Neural progenitor cell (in vitro differentiated cells): ENCODE results near the gene LEO1. TPM values are rescaled to one million over a fixed set of nuclear protein-coding genes. Genes with fewer than 3 reads are reported as not detected.

Experiments
- DNase-seq: peaks from one replicate; pipeline ENCODE4 v3.0.0-alpha.2; 2016; ENCODE audit warnings: low spot score
- H2AFZ ChIP-seq: fragments of 200-600 bp; sonication (generic); replicated peaks from 2 replicates; pipeline ENCODE4 v1.6.1; 2016; ENCODE audit warnings: antibody characterized with exemption
- H3F3A ChIP-seq: fragments of 200-600 bp; sonication (generic); 2 replicates; pipeline ENCODE4 v1.6.1; 2016; ENCODE audit warnings: antibody characterized with exemption, low read depth
- H3K27ac ChIP-seq: fragments of 200-600 bp; sonication (generic); 2 replicates; pipeline ENCODE4 v1.5.1; 2016; ENCODE audit warnings: mild to moderate bottlenecking
- H3K27me3 ChIP-seq: fragments of 200-600 bp; sonication (generic); 2 replicates; pipeline ENCODE4 v1.6.1; 2016; ENCODE audit warnings: mild to moderate bottlenecking, moderate library complexity
- H3K36me3 ChIP-seq: fragments of 200-600 bp; sonication (generic); 2 replicates; pipeline ENCODE4 v1.5.1; 2016
- H3K4me1 ChIP-seq: fragments of 200-600 bp; sonication (generic); 2 replicates; pipeline ENCODE4 v1.6.1; 2016; ENCODE audit warnings: mixed run types
- H3K4me2 ChIP-seq: fragments of 200-600 bp; sonication (generic); 2 replicates; pipeline ENCODE4 v1.6.1; 2016
- H3K4me3 ChIP-seq: fragments of 200-600 bp; sonication (generic); 2 replicates; pipeline ENCODE4 v1.5.1; 2016
- H3K79me2 ChIP-seq: fragments of 200-600 bp; sonication (generic); 2 replicates; pipeline ENCODE4 v1.6.1; 2016; ENCODE audit warnings: low read depth
- H3K9ac ChIP-seq: fragments of 200-600 bp; sonication (generic); 2 replicates; pipeline ENCODE4 v1.6.1; 2016
- H3K9me3 ChIP-seq: fragments of 200-600 bp; sonication (generic); 2 replicates; pipeline ENCODE4 v1.5.1; 2016; ENCODE audit warnings: low read depth
- H4K20me1 ChIP-seq: fragments of 200-600 bp; sonication (generic); 2 replicates; pipeline ENCODE4 v1.6.1; 2016; ENCODE audit warnings: low read depth
- H3K27ac Mint-ChIP-seq: 3 replicates; pipeline ENCODE4 v1.8.0; 2021; ENCODE audit warnings: mixed read lengths
- H3K27me3 Mint-ChIP-seq: 2 replicates; pipeline ENCODE4 v1.8.0; 2022; ENCODE audit warnings: low read depth, mild to moderate bottlenecking, inconsistent platforms, moderate library complexity, mixed read lengths; ENCODE audit not compliant: insufficient read depth
- H3K36me3 Mint-ChIP-seq: 3 replicates; pipeline ENCODE4 v1.8.0; 2021; ENCODE audit warnings: mixed read lengths
- H3K4me1 Mint-ChIP-seq: 3 replicates; pipeline ENCODE4 v1.8.0; 2021; ENCODE audit warnings: mixed read lengths
- H3K4me3 Mint-ChIP-seq: 3 replicates; pipeline ENCODE4 v1.8.0; 2021; ENCODE audit warnings: mild to moderate bottlenecking, moderate library complexity, mixed read lengths
- H3K9me3 Mint-ChIP-seq: 3 replicates; pipeline ENCODE4 v1.8.0; 2020; ENCODE audit warnings: mixed read lengths
- EZH2 ChIP-seq: fragments of 200-600 bp; sonication (generic); IDR thresholded peaks from 2 replicates; pipeline ENCODE4 v1.6.1; 2017; ENCODE audit warnings: antibody characterized with exemption, mild to moderate bottlenecking, moderate library complexity
- EZH2phosphoT487 ChIP-seq: fragments of 200-600 bp; sonication (generic); IDR thresholded peaks from 2 replicates; pipeline ENCODE4 v1.6.1; 2017; ENCODE audit warnings: antibody characterized with exemption
- total RNA-seq: library from RNA; depleted of rRNA; stranded (reverse); fragments of >200 nt; gene quantifications from 2 replicates; pipeline ENCODE4 v1.2.3, GENCODE V29; 2015; ENCODE audit warnings: low replicate concordance
- TF ChIP-seq, protein P1 (sequence below): fragments of 200-600 bp; sonication (generic); IDR thresholded peaks from 2 replicates; pipeline ENCODE4 v1.5.1; 2017; ENCODE audit warnings: antibody characterized with exemption, mild to moderate bottlenecking

The LEO1 gene
- total RNA-seq, 1 donor from 2014 or later: 43.9 TPM

DNA sequence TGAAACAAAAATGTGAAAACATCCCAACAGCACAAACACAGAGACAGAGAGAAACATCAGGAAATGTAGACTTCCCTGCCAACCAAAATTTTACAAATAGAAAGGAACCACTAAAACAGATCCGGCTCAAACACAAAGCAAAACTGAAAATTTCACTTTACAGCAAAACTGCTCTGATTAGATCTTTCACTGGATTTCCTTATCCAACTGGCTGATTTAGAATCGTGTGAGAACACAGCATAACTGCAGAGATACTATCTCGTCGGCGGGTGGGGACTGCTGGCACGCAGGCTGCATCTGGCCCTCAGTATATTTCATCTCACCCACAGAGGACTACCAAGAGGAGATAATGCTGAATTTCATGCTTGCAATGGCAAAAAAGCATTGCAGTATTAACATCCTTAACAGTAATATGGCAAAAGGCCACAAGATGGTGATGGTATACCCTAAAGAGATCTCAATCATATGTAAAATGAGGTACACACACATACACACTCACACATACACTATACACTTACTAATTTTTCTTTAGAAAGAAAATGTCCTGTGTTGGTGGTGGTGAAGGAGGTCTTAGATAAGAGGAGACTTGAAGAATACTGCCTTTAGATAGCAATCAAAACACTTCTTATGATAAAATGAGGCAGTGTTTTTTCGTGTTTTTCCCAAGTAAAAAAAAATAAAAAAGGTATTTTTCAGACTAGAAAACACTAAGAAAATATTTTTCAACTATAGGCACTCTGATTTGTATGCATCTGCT, 10.6 kb upstream of the LEO1 start:
- Histone ChIP-seq H3K27ac (no peak overlapping the region), H4K20me1 (no peaks in the 10 kb centered on the region), H3K4me3 (no peak overlapping the region), H3K9ac (no peak overlapping the region), H3K4me2 (no peak overlapping the region), H3K36me3 (no peaks in the 10 kb centered on the region), H2AFZ (no peak overlapping the region), H3K4me1 (no peaks in the 10 kb centered on the region), H3K27me3 (no peaks in the 10 kb centered on the region), H3K79me2 (no peaks in the 10 kb centered on the region), H3F3A (no peaks in the 10 kb centered on the region), H3K9me3 (no peaks in the 10 kb centered on the region)
- no peaks in the 10 kb centered on the region for H3K9me3 Mint-ChIP-seq
- no peaks in the 10 kb centered on the region for H3K27me3 Mint-ChIP-seq
- H3K36me3 Mint-ChIP-seq: no peaks in the 10 kb centered on the region
- no peak overlapping the region for H3K4me3 Mint-ChIP-seq
- peaks cover 4% of the 10 kb centered on the region for H3K4me1 Mint-ChIP-seq
- TF ChIP-seq, protein P1, sequence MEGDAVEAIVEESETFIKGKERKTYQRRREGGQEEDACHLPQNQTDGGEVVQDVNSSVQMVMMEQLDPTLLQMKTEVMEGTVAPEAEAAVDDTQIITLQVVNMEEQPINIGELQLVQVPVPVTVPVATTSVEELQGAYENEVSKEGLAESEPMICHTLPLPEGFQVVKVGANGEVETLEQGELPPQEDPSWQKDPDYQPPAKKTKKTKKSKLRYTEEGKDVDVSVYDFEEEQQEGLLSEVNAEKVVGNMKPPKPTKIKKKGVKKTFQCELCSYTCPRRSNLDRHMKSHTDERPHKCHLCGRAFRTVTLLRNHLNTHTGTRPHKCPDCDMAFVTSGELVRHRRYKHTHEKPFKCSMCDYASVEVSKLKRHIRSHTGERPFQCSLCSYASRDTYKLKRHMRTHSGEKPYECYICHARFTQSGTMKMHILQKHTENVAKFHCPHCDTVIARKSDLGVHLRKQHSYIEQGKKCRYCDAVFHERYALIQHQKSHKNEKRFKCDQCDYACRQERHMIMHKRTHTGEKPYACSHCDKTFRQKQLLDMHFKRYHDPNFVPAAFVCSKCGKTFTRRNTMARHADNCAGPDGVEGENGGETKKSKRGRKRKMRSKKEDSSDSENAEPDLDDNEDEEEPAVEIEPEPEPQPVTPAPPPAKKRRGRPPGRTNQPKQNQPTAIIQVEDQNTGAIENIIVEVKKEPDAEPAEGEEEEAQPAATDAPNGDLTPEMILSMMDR: peak; percentile 35
- TF ChIP-seq EZH2 (no peak), EZH2phosphoT487 (no peak)
- H3K27ac Mint-ChIP-seq: no peak overlapping the region
- DNase-seq: no peak

DNA sequence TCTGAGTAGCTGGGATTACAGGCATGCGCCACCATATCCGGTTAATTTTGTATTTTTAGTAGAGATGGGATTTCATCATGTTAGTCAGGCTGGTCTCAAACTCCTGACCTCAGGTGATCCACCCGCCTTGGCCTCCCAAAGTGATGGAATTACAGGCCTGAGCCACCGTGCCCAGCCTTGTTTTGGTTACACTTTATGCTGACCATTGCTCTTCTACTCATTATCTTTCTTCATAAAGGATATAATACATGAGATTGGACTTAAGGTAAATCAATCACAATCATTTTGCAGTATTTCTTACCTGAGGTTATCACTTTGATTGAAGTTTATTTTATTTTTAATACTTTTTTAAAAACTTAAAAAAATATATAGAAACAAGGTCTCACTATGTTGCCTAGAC, 2.2 kb upstream of the LEO1 start:
- Histone ChIP-seq H3K9me3 (no peaks in the 10 kb centered on the region), H3K4me3 (no peak overlapping the region), H3K79me2 (peaks cover 48% of the 10 kb centered on the region), H2AFZ (no peak overlapping the region), H4K20me1 (no peaks in the 10 kb centered on the region), H3K36me3 (no peaks in the 10 kb centered on the region), H3K9ac (no peak overlapping the region), H3K4me1 (peaks cover 6% of the 10 kb centered on the region), H3K27ac (no peak overlapping the region), H3K27me3 (no peaks in the 10 kb centered on the region), H3F3A (peaks cover 5% of the 10 kb centered on the region), H3K4me2 (no peak overlapping the region)
- H3K27me3 Mint-ChIP-seq: peaks cover 6% of the 10 kb centered on the region
- TF ChIP-seq, protein P1: no peak
- TF ChIP-seq EZH2: no peak
- TF ChIP-seq EZH2phosphoT487: no peak
- peaks cover 15% of the 10 kb centered on the region for H3K4me1 Mint-ChIP-seq
- H3K9me3 Mint-ChIP-seq: peaks cover 2% of the 10 kb centered on the region
- H3K36me3 Mint-ChIP-seq: peaks cover 4% of the 10 kb centered on the region
- DNase-seq: no peak
- no peak overlapping the region for H3K27ac Mint-ChIP-seq
- no peak overlapping the region for H3K4me3 Mint-ChIP-seq

DNA sequence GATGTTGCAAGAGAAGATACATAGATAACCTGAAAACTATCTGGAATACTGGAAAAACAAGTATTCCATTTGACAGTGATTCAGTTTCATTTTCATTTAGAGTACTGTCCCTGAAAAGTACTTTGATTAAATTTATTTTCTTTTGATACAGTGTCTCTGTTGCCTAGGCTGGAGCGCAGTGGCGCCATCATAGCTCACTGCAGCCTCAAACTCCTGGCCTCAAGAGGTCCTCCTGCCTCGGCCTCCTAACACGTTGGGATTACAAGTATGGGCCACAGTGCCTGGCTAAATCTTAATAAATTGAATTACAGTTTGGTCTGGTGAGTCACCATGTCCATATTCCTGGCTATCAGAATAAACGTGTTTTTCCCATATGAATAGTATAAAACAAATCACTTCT, 1.6 kb upstream of the LEO1 start:
- peaks cover 2% of the 10 kb centered on the region for H3K9me3 Mint-ChIP-seq
- H3K27ac Mint-ChIP-seq: no peak overlapping the region
- H3K4me3 ChIP-seq: no peak overlapping the region
- no peaks in the 10 kb centered on the region for H3K9me3 ChIP-seq
- H3K27me3 Mint-ChIP-seq: peaks cover 8% of the 10 kb centered on the region
- no peaks in the 10 kb centered on the region for H3K27me3 ChIP-seq
- no peaks in the 10 kb centered on the region for H3K36me3 ChIP-seq
- no peak overlapping the region for H3K27ac ChIP-seq
- H3K9ac ChIP-seq: no peak overlapping the region
- H4K20me1 ChIP-seq: no peaks in the 10 kb centered on the region
- peaks cover 6% of the 10 kb centered on the region for H3K4me1 ChIP-seq
- no peak overlapping the region for H2AFZ ChIP-seq
- H3K79me2 ChIP-seq: peaks cover 54% of the 10 kb centered on the region
- peak overlapping the region; percentile 70 for H3K4me3 Mint-ChIP-seq
- DNase-seq: no peak
- TF ChIP-seq EZH2phosphoT487: no peak
- TF ChIP-seq, protein P1: no peak
- TF ChIP-seq EZH2: no peak
- H3K36me3 Mint-ChIP-seq: peaks cover 4% of the 10 kb centered on the region
- H3K4me1 Mint-ChIP-seq: peaks cover 15% of the 10 kb centered on the region
- H3K4me2 ChIP-seq: no peak overlapping the region
- peaks cover 5% of the 10 kb centered on the region for H3F3A ChIP-seq
